K562 (cell line): ENCODE data around the gene FMN2. TPM values are rescaled to one million over a fixed set of nuclear protein-coding genes. Genes with fewer than 3 reads are reported as not detected.

Experiments used
- ATAC-seq: fragments of 200-7000 bp; cut with Tn5 transposase; 3 replicates; pipeline ENCODE4 v1.9.1; 2020; ENCODE audit warnings: moderate library complexity
- BruUV-seq: library from RNA; stranded (reverse); fragments of 400-500 nt; replicated peaks from 2 replicates; lab custom pipeline; 2021; lab: Mats Ljungman, UMichigan
- CTCF ChIA-PET: fragments of 300-600 bp; formaldehyde crosslinking; extraction: SDS; loops from one replicate; lab custom pipeline; 2021; ENCODE audit warnings: low intra/inter-chr PET ratio; lab: Yijun Ruan, JAX
- POLR2A ChIA-PET: fragments of 300-600, 350-650 bp; sonication (Branson Sonifier 250); formaldehyde crosslinking; extraction: SDS; loops from one replicate; lab custom pipeline; 2021; ENCODE audit warnings: antibody characterized with exemption, inconsistent platforms; lab: Yijun Ruan, JAX
- DNase-seq, 4 experiments: peaks; one replicate each; pipeline versions ENCODE4 v3.0.0 to v3.0.0-alpha.2; 2011 to 2018; ENCODE audit warnings: low spot score in 3 of 4, mixed read lengths in 3 of 4; ENCODE audit errors: extremely low read depth in 1 of 4
- FAIRE-seq: peaks from 2 replicates; lab custom pipeline; 2011; peaks lifted over from hg19 to GRCh38; lab: Jason Lieb, UNC
- H2AFZ ChIP-seq: 2 replicates; pipeline ENCODE4 v1.6.0; 2011; ENCODE audit warnings: low read depth, low read length, control low read depth, inconsistent platforms
- H3K27ac ChIP-seq: fragments of 200-600 bp; 3 replicates; pipeline ENCODE4 v1.8.0; 2011; ENCODE audit warnings: low read depth, mild to moderate bottlenecking, control low read depth, inconsistent platforms, low read length, moderate library complexity, mixed read lengths; ENCODE audit errors: extremely low read depth
- H3K27me3 ChIP-seq, 2 experiments: fragments of 300-600 bp in 1 of 2; 2 replicates in 1 of 2; 3 replicates in 1 of 2; pipeline versions ENCODE4 v1.6.0 to v1.8.0; 2011; ENCODE audit warnings: inconsistent platforms in 2 of 2, low read length in 2 of 2, mild to moderate bottlenecking in 1 of 2, mixed read lengths in 1 of 2, moderate library complexity in 1 of 2; ENCODE audit not compliant: control insufficient read depth in 2 of 2, insufficient read depth in 2 of 2
- H3K36me3 ChIP-seq: fragments of 300-600 bp; 3 replicates; pipeline ENCODE4 v1.8.0; 2011; ENCODE audit warnings: mild to moderate bottlenecking, low read length, inconsistent platforms; ENCODE audit not compliant: control insufficient read depth, insufficient read depth
- H3K4me1 ChIP-seq, 2 experiments: fragments of 200-600 bp in 1 of 2; replicated peaks in 1 of 2; 2 replicates in 1 of 2; 3 replicates in 1 of 2; pipeline versions ENCODE4 v1.5.1 to v1.8.0; 2011; ENCODE audit warnings: inconsistent platforms in 2 of 2, low read length in 2 of 2, mild to moderate bottlenecking in 1 of 2, mixed read lengths in 1 of 2, moderate library complexity in 1 of 2; ENCODE audit not compliant: control insufficient read depth in 2 of 2, insufficient read depth in 2 of 2
- H3K4me2 ChIP-seq: 2 replicates; pipeline ENCODE4 v1.6.1; 2011; ENCODE audit warnings: low read length, control low read depth, inconsistent platforms, mixed read lengths; ENCODE audit not compliant: insufficient read depth
- H3K4me3 ChIP-seq: fragments of 200-600 bp; sonication (generic), shearing (Covaris generic); 2 replicates; pipeline ENCODE4 v1.5.1; 2016; ENCODE audit warnings: control low read depth, inconsistent platforms
- H3K79me2 ChIP-seq: fragments of 200-600 bp; 3 replicates; pipeline ENCODE4 v1.8.0; 2011; ENCODE audit warnings: low read length, inconsistent platforms; ENCODE audit not compliant: control insufficient read depth, insufficient read depth
- H3K9ac ChIP-seq, 2 experiments: 2 replicates each; pipeline versions ENCODE4 v1.6.0 to v1.6.1; 2011; ENCODE audit warnings: low read depth in 2 of 2, low read length in 2 of 2, control low read depth in 1 of 2, inconsistent platforms in 1 of 2, mild to moderate bottlenecking in 1 of 2, mixed read lengths in 1 of 2; ENCODE audit not compliant: insufficient read depth in 1 of 2
- H3K9me1 ChIP-seq: one replicate; pipeline ENCODE4 v1.6.0; 2011; ENCODE audit warnings: inconsistent platforms, mild to moderate bottlenecking, low read length, moderate library complexity; ENCODE audit not compliant: control insufficient read depth, insufficient read depth
- H3K9me3 ChIP-seq: replicated peaks from 2 replicates; pipeline ENCODE4 v1.5.1; 2011; ENCODE audit warnings: low read depth, low read length, inconsistent platforms; ENCODE audit not compliant: control insufficient read depth, insufficient read depth
- H4K20me1 ChIP-seq: replicated peaks from 2 replicates; pipeline ENCODE4 v1.6.1; 2011; ENCODE audit warnings: low read length, inconsistent platforms, mixed read lengths; ENCODE audit not compliant: control insufficient read depth, insufficient read depth
- ETS2 ChIP-seq: IDR thresholded peaks from 2 replicates; pipeline ENCODE4 v1.6.1; 2016; ENCODE audit warnings: borderline replicate concordance, missing genetic modification characterization, mild to moderate bottlenecking, moderate library complexity, missing compliant biosample characterization; ENCODE audit not compliant: poor library complexity, severe bottlenecking
- MAFF ChIP-seq: IDR thresholded peaks from 2 replicates; pipeline ENCODE4 v1.6.1; 2012; ENCODE audit warnings: low read length, improper control_type of control experiment
- PRMT5 ChIP-seq: sonication (generic); formaldehyde crosslinking; IDR thresholded peaks from 2 replicates; pipeline ENCODE4 v1.5.0; 2020; ENCODE audit warnings: missing genetic modification reagents
- SMAD1 ChIP-seq: fragments of 150-350 bp; IDR thresholded peaks from 2 replicates; pipeline ENCODE4 v1.6.1; 2014; ENCODE audit warnings: low read length, low read depth; ENCODE audit not compliant: partially characterized antibody
- SRF ChIP-seq, 2 experiments: fragments of 250-450, 450-650 bp in 1 of 2; sonication (Bioruptor Pico) in 1 of 2; sonication (generic) in 1 of 2; formaldehyde crosslinking; IDR thresholded peaks; 2 replicates each; pipeline versions ENCODE4 v1.5.0 to v1.5.1; 2020 to 2022; ENCODE audit warnings: mild to moderate bottlenecking in 1 of 2, missing genetic modification reagents in 1 of 2
- ZNF3 ChIP-seq: fragments of 250-450 bp; sonication (Bioruptor Pico); IDR thresholded peaks from 2 replicates; pipeline ENCODE4 v1.5.0; 2021; ENCODE audit warnings: mild to moderate bottlenecking, moderate library complexity
- WGBS: fragments of 100-300 bp; shearing (Covaris generic); methylation state at CpG from one replicate; pipeline ENCODE4 v1.1.6; 2016; ENCODE audit warnings: low coverage, mixed read lengths; ENCODE audit not compliant: insufficient coverage; ENCODE audit errors: missing lambda C conversion rate; 5-methylcytosine and 5-hydroxymethylcytosine counted together
- in situ Hi-C: fragments of 300-500 bp; cut with MboI; formaldehyde crosslinking; loops from 4 replicates; pipeline ENCODE4 v1.15.0; 2018; ENCODE audit warnings: inconsistent platforms, mixed read lengths
- intact Hi-C: fragments of 100-400 bp; cut with micrococcal nuclease; formaldehyde crosslinking; loops from 2 replicates; pipeline ENCODE4 v1.14.2; 2022
- polyA plus RNA-seq, 8 experiments: library from polyadenylated mRNA; depleted of rRNA in 4 of 8; stranded (reverse) in 5 of 8; unstranded in 3 of 8; fragments of >200 nt; fragmentation: Nextera tagmentation in 2 of 8; fragmentation: Illumina TruSeq in 1 of 8; extraction: Ambion mirVana in 2 of 8; extraction: Trizol in 1 of 8; gene quantifications; 2 replicates each; pipeline versions ENCODE4 v1.2.1 to v1.2.3, GENCODE V29; 2011 to 2014; ENCODE audit warnings: inconsistent platforms in 1 of 8, missing spikeins in 1 of 8
- total RNA-seq, 7 experiments: library from RNA; depleted of rRNA in 6 of 7; stranded (reverse); fragments of >200 nt in 6 of 7; fragmentation: Illumina TruSeq in 2 of 7; extraction: Trizol in 2 of 7; gene quantifications; 2 replicates each; pipeline versions ENCODE4 v1.2.1 to v1.2.3, GENCODE V29; 2011 to 2021; ENCODE audit warnings: low replicate concordance in 1 of 7
- TF ChIP-seq, protein P1 (sequence below): fragments of 250-450 bp; sonication (Bioruptor Pico); IDR thresholded peaks from 2 replicates; pipeline ENCODE4 v1.9.0; 2021; ENCODE audit warnings: mild to moderate bottlenecking
- TF ChIP-seq, protein P2 (sequence below): sonication (generic); formaldehyde crosslinking; IDR thresholded peaks from 2 replicates; pipeline ENCODE4 v1.8.1; 2023; ENCODE audit warnings: mild to moderate bottlenecking, missing genetic modification reagents
- TF ChIP-seq, protein P3 (sequence below): fragments of 450-650 bp; IDR thresholded peaks from 2 replicates; pipeline ENCODE4 v1.6.1; 2016
- TF ChIP-seq, protein P4 (sequence below): IDR thresholded peaks from 3 replicates; pipeline ENCODE4 v1.6.1; 2011; ENCODE audit warnings: borderline replicate concordance, mild to moderate bottlenecking; ENCODE audit not compliant: insufficient read length, insufficient read depth
- TF ChIP-seq, protein P5 (sequence below): fragments of 250-450 bp; sonication (Bioruptor Pico); IDR thresholded peaks from 2 replicates; pipeline ENCODE4 v1.4.0; 2020

Gene FMN2
- total and polyA plus RNA-seq, 9 of the 15 experiments (the other 6 are each of a cell fraction or from before 2014, with no cell fraction given), result 0.15 to 0.45 (median 0.16) TPM; not detected in 3

DNA sequence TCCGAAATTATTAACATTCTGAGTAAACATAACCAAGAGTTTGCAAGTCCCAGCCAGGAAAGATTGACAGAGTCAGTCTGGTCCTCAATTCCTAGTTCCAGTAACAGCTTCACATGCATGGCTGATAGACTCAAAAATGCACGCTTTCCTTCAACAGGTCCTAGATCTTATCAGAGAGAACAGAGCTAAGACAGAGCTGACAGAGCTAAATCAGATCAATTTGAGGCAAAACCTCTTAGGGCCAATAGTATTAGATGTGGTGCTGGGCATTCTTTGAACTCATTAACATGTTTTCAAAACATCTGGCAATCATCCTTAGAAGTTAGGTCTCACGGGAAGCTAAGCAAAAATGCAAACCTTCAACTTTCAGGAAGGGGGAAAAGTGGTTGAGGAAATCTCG, 406.2 kb downstream of the FMN2 start:
- Histone ChIP-seq H3K79me2 (no peaks in the 10 kb centered on the region), H3K27ac (no peak overlapping the region), H3K36me3 (no peaks in the 10 kb centered on the region), H4K20me1 (no peaks in the 10 kb centered on the region), H3K4me3 (no peak overlapping the region), H3K4me1 (peaks cover 0 to 4% of the 10 kb centered on the region in 2 experiments; a peak in 1 of 5 replicates), H3K4me2 (no peak overlapping the region), H3K9me1 (no peaks in the 10 kb centered on the region), H2AFZ (no peak overlapping the region), H3K9me3 (no peaks in the 10 kb centered on the region; the same call in 1 of the 2 replicates), H3K27me3 (no peaks in the 10 kb centered on the region), H3K9ac (no peak overlapping the region)
- BruUV-seq, result no TSS peak
- CTCF ChIA-PET, result no interaction called here
- ATAC-seq, result no peak
- in situ Hi-C loops (no loop called here), intact Hi-C loops (no loop called here)
- no peak for FAIRE-seq
- no peak for DNase-seq
- POLR2A ChIA-PET, result no interaction called here
- 12% methylated on average over 4 of the region's 4 CpGs for WGBS
- TF ChIP-seq, protein P1, sequence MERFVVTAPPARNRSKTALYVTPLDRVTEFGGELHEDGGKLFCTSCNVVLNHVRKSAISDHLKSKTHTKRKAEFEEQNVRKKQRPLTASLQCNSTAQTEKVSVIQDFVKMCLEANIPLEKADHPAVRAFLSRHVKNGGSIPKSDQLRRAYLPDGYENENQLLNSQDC (CRISPR knock-in tag), result no peak
- TF ChIP-seq, protein P2, sequence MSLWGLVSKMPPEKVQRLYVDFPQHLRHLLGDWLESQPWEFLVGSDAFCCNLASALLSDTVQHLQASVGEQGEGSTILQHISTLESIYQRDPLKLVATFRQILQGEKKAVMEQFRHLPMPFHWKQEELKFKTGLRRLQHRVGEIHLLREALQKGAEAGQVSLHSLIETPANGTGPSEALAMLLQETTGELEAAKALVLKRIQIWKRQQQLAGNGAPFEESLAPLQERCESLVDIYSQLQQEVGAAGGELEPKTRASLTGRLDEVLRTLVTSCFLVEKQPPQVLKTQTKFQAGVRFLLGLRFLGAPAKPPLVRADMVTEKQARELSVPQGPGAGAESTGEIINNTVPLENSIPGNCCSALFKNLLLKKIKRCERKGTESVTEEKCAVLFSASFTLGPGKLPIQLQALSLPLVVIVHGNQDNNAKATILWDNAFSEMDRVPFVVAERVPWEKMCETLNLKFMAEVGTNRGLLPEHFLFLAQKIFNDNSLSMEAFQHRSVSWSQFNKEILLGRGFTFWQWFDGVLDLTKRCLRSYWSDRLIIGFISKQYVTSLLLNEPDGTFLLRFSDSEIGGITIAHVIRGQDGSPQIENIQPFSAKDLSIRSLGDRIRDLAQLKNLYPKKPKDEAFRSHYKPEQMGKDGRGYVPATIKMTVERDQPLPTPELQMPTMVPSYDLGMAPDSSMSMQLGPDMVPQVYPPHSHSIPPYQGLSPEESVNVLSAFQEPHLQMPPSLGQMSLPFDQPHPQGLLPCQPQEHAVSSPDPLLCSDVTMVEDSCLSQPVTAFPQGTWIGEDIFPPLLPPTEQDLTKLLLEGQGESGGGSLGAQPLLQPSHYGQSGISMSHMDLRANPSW (CRISPR knock-in tag), result no peak
- TF ChIP-seq, protein P3, sequence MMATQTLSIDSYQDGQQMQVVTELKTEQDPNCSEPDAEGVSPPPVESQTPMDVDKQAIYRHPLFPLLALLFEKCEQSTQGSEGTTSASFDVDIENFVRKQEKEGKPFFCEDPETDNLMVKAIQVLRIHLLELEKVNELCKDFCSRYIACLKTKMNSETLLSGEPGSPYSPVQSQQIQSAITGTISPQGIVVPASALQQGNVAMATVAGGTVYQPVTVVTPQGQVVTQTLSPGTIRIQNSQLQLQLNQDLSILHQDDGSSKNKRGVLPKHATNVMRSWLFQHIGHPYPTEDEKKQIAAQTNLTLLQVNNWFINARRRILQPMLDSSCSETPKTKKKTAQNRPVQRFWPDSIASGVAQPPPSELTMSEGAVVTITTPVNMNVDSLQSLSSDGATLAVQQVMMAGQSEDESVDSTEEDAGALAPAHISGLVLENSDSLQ, result no peak
- TF ChIP-seq, protein P4, sequence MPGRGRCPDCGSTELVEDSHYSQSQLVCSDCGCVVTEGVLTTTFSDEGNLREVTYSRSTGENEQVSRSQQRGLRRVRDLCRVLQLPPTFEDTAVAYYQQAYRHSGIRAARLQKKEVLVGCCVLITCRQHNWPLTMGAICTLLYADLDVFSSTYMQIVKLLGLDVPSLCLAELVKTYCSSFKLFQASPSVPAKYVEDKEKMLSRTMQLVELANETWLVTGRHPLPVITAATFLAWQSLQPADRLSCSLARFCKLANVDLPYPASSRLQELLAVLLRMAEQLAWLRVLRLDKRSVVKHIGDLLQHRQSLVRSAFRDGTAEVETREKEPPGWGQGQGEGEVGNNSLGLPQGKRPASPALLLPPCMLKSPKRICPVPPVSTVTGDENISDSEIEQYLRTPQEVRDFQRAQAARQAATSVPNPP, result no peak
- TF ChIP-seq, protein P5, sequence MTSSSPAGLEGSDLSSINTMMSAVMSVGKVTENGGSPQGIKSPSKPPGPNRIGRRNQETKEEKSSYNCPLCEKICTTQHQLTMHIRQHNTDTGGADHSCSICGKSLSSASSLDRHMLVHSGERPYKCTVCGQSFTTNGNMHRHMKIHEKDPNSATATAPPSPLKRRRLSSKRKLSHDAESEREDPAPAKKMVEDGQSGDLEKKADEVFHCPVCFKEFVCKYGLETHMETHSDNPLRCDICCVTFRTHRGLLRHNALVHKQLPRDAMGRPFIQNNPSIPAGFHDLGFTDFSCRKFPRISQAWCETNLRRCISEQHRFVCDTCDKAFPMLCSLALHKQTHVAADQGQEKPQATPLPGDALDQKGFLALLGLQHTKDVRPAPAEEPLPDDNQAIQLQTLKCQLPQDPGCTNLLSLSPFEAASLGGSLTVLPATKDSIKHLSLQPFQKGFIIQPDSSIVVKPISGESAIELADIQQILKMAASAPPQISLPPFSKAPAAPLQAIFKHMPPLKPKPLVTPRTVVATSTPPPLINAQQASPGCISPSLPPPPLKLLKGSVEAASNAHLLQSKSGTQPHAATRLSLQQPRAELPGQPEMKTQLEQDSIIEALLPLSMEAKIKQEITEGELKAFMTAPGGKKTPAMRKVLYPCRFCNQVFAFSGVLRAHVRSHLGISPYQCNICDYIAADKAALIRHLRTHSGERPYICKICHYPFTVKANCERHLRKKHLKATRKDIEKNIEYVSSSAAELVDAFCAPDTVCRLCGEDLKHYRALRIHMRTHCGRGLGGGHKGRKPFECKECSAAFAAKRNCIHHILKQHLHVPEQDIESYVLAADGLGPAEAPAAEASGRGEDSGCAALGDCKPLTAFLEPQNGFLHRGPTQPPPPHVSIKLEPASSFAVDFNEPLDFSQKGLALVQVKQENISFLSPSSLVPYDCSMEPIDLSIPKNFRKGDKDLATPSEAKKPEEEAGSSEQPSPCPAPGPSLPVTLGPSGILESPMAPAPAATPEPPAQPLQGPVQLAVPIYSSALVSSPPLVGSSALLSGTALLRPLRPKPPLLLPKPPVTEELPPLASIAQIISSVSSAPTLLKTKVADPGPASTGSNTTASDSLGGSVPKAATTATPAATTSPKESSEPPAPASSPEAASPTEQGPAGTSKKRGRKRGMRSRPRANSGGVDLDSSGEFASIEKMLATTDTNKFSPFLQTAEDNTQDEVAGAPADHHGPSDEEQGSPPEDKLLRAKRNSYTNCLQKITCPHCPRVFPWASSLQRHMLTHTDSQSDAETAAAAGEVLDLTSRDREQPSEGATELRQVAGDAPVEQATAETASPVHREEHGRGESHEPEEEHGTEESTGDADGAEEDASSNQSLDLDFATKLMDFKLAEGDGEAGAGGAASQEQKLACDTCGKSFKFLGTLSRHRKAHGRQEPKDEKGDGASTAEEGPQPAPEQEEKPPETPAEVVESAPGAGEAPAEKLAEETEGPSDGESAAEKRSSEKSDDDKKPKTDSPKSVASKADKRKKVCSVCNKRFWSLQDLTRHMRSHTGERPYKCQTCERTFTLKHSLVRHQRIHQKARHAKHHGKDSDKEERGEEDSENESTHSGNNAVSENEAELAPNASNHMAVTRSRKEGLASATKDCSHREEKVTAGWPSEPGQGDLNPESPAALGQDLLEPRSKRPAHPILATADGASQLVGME (CRISPR knock-in tag), result no peak
- TF ChIP-seq PRMT5, result no peak
- no peak for TF ChIP-seq MAFF
- no peak for TF ChIP-seq SMAD1
- no peak for TF ChIP-seq ZNF3 (CRISPR knock-in tag)
- no peak for TF ChIP-seq SRF (CRISPR knock-in tag; IDR thresholded peaks at IDR 0.05)
- TF ChIP-seq ETS2 (tag), result no peak
